ENCODE measurements around the gene RBMS1. TPM values are rescaled to one million over a fixed set of nuclear protein-coding genes. Genes with fewer than 3 reads are reported as not detected.

The RBMS1 gene
- total RNA-seq, 4 donors from 2014 or later = 26.3 to 52.5 (median 37.5) TPM

DNA sequence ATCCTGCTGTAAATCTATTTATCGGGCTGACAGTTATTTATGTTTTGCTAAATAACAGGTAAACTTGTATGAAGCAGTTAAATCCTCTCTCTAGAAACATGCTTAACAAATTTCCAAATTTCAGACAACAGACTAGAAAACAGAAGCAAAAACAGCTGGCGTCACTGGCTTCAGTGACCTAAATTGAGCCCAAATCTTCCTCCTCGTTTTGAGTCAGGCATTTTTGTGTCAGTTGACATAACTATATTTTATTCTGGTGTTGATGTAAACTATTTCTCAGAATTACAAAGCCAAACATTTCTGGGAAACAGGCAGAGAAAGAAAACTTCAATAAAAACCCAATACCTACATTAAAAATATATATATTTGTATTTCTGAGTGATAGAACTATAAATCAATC is 21.7 kb downstream of the RBMS1 start:
- TF ChIP-seq, protein P1, sequence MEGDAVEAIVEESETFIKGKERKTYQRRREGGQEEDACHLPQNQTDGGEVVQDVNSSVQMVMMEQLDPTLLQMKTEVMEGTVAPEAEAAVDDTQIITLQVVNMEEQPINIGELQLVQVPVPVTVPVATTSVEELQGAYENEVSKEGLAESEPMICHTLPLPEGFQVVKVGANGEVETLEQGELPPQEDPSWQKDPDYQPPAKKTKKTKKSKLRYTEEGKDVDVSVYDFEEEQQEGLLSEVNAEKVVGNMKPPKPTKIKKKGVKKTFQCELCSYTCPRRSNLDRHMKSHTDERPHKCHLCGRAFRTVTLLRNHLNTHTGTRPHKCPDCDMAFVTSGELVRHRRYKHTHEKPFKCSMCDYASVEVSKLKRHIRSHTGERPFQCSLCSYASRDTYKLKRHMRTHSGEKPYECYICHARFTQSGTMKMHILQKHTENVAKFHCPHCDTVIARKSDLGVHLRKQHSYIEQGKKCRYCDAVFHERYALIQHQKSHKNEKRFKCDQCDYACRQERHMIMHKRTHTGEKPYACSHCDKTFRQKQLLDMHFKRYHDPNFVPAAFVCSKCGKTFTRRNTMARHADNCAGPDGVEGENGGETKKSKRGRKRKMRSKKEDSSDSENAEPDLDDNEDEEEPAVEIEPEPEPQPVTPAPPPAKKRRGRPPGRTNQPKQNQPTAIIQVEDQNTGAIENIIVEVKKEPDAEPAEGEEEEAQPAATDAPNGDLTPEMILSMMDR (IDR thresholded peaks at IDR 0.05) = no peak
- TF ChIP-seq POLR2A (IDR thresholded peaks at IDR 0.05) = no peak
- DNase-seq = no peak
- no peak overlapping the region for H3K4me3 ChIP-seq
- peak overlapping the region in 2 of 4 donors; percentile 18 to 49 for H3K27ac ChIP-seq
- intact Hi-C loops (cut with DNase I) = no loop called here
- 63 to 80% methylated on average over 3 of the region's 3 CpGs for WGBS, 2 donors
- no peaks in the 10 kb centered on the region for H3K27me3 ChIP-seq
- H3K36me3 ChIP-seq = no peaks in the 10 kb centered on the region
- no peaks in the 10 kb centered on the region for H3K9me3 ChIP-seq
- peaks cover 7 to 59% (median 22%) of the 10 kb centered on the region in 3 donors for H3K4me1 ChIP-seq

DNA sequence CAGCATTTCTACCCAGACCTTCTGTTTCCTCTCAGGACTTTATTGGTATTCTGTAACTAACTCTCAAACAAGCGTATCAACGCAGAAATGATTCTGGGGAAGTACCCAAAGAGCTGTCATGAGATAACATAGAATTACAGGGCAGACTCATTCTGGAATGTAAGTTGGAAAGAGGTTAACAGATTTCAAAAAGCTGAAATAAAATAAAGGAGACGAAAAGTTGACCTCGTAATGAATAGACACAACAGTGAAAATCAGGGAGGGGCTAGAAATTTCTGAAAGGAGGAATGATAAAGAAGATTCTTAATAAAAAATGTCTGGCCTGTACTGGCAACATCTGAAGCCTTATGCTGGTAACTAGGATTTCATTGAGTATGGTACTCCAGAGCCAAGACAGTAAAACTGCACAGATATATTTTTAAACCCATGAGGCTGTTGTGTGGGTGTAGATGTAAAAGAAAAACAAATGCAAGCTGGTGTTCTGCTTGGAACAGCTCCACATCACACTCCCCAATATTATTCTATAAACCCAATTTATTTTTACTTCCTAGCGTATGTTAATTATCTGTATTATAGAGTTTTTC is 23.9 kb downstream of the RBMS1 start:
- Histone ChIP-seq H3K27me3 (no peaks in the 10 kb centered on the region), H3K4me1 (peaks cover 7 to 60% (median 22%) of the 10 kb centered on the region in 3 donors), H3K27ac (peak overlapping the region in 1 of 4 donors; percentile 13), H3K9me3 (no peaks in the 10 kb centered on the region), H3K36me3 (no peaks in the 10 kb centered on the region), H3K4me3 (no peak overlapping the region)
- intact Hi-C loops (cut with DNase I) = no loop called here
- TF ChIP-seq, protein P1 (IDR thresholded peaks at IDR 0.05) = no peak
- no peak for TF ChIP-seq POLR2A (IDR thresholded peaks at IDR 0.05)
- 65 to 72% methylated on average over 5 of the region's 5 CpGs for WGBS, 2 donors
- no peak for DNase-seq

DNA sequence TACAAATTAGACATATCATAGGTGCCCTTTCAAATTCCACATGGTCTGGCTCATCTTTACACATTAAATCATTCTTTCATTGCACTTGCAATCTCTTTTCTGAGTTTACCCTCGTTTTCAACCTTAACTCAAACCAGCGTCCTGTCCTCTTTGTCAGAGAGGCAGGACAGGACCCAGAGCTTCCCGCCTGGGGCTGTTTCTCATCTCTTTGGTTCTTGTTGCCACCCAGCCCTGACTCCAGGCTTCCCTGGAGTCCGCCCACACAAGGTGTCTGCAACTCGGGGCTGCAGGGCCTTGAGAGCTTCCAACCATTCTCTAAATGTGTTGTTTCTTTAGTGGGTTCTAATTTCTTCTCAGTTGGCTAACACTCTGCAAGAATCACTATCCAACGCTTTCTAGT is 24.4 kb downstream of the RBMS1 start:
- Histone ChIP-seq H3K36me3 (no peaks in the 10 kb centered on the region), H3K27ac (peak overlapping the region in 1 of 4 donors; percentile 13), H3K4me1 (peaks cover 7 to 60% (median 23%) of the 10 kb centered on the region in 3 donors), H3K4me3 (no peak overlapping the region), H3K9me3 (no peaks in the 10 kb centered on the region), H3K27me3 (no peaks in the 10 kb centered on the region)
- 80 to 84% methylated on average over 6 of the region's 6 CpGs for WGBS, 2 donors
- intact Hi-C loops (cut with DNase I) = no loop called here
- no peak for DNase-seq
- TF ChIP-seq, protein P1 (IDR thresholded peaks at IDR 0.05) = no peak
- TF ChIP-seq POLR2A (IDR thresholded peaks at IDR 0.05) = no peak

DNA sequence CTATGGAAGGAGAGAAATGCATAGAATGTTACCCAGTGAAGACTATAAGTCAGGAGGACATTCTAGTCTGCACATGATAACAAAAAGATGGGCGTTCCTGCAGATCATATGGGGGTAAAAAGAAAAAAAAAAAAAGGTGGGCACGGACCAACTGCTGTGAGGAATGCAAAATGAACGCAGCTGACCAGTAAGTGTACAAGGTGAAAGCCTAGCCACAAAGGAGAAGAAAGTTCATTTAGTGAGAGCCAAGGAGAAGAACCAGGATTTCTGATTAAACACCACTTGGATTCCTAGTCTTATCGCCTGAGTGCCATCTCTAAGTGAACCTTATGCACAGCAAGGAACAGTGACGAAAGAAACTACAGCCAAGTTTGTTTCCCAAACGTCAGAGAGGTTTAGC is 26.5 kb downstream of the RBMS1 start:
- no peak for DNase-seq
- Histone ChIP-seq H3K4me1 (peaks cover 0 to 48% (median 13%) of the 10 kb centered on the region in 3 donors), H3K4me3 (no peak overlapping the region), H3K27me3 (no peaks in the 10 kb centered on the region), H3K36me3 (no peaks in the 10 kb centered on the region), H3K27ac (no peak overlapping the region), H3K9me3 (no peaks in the 10 kb centered on the region)
- intact Hi-C loops (cut with DNase I) = no loop called here
- WGBS, 2 donors = 73 to 91% methylated on average over 6 of the region's 6 CpGs
- TF ChIP-seq, protein P1 (IDR thresholded peaks at IDR 0.05) = no peak
- no peak for TF ChIP-seq POLR2A (IDR thresholded peaks at IDR 0.05)

DNA sequence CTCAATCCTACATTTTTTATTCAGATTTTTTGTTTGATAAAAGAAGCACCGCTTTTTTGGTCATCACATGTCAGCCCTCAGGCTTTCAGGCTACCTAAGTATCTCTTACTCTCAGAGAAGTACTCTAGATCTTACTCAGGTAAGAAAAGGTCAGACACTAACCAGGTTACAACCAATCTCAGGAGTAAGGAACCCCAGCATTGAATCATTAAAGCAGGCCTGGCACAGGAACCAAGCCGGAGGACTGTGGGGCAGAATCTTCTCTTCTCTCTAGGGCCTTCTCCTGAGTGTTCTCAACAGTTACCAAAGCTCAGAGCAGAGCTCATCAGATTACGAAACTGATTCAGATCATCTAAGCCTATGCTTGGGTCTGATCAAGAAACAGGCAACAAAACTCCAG is 28.2 kb downstream of the RBMS1 start:
- TF ChIP-seq, protein P1 (IDR thresholded peaks at IDR 0.05) = no peak
- no peak for TF ChIP-seq POLR2A (IDR thresholded peaks at IDR 0.05)
- no peak overlapping the region for H3K4me3 ChIP-seq
- H3K27me3 ChIP-seq = no peaks in the 10 kb centered on the region
- H3K27ac ChIP-seq = peak overlapping the region in 2 of 4 donors; percentile 44 to 64
- H3K36me3 ChIP-seq = no peaks in the 10 kb centered on the region
- peaks cover 0 to 33% (median 13%) of the 10 kb centered on the region in 3 donors for H3K4me1 ChIP-seq
- H3K9me3 ChIP-seq = no peaks in the 10 kb centered on the region
- no peak for DNase-seq
- 78% methylated on average over 3 of the region's 3 CpGs for WGBS, 2 donors
- intact Hi-C loops (cut with DNase I) = no loop called here

Data from esophagus squamous epithelium (tissue), 5 donors.